Amniotic epithelial cell (primary cell): Measurements from ENCODE around the gene ALDH1L2.
"Not testable (repeated sequence)": the region's sequence is repeated elsewhere in the genome, so short reads cannot be mapped to it uniquely, and the experiment has no call there.

Experiments
- DNase-seq: peaks from one replicate; pipeline ENCODE4 v3.0.0-alpha.2; 2010; ENCODE audit warnings: low read depth

Gene ALDH1L2

DNA sequence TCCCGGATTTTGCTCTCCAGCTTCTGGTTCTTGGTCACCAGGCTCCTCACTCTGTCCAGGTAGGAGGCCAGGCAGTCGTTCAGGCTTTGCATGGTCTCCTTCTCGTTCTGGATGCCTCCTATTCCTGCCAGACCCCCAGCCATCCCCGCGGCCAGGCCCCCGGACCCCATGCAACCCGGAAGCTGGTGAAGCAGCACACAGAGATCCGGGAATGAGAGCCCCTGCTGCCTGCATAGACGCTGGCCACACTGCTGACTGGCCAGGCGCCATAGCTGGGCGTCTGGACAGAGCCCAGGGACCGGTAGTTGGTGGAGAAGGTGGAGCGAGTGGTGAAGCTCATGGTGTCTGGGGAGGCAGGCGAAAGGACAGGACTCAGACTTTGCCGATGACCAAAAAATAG lies 106.6 kb downstream of the ALDH1L2 start:
- not testable (repeated sequence) for DNase-seq

DNA sequence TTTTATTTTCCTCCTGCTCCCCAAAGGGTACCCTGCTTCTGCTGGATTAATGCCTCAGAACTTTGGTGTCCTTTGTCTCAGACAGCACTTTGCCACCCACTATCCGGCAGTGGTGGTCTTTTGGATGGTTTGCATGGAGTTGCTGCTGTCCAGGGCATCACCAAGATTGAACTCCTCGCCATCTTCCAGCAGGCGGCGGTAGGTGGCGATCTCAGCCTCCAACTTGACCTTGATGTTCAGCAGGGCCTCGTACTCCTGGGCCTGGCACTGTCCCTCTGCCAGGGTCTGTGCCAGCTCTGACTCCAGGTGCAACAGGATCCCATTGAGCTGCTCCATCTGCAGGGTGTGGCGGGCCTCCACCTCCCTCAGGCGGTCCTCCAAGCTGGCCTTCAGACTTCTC lies 107.6 kb downstream of the ALDH1L2 start:
- no peak for DNase-seq

DNA sequence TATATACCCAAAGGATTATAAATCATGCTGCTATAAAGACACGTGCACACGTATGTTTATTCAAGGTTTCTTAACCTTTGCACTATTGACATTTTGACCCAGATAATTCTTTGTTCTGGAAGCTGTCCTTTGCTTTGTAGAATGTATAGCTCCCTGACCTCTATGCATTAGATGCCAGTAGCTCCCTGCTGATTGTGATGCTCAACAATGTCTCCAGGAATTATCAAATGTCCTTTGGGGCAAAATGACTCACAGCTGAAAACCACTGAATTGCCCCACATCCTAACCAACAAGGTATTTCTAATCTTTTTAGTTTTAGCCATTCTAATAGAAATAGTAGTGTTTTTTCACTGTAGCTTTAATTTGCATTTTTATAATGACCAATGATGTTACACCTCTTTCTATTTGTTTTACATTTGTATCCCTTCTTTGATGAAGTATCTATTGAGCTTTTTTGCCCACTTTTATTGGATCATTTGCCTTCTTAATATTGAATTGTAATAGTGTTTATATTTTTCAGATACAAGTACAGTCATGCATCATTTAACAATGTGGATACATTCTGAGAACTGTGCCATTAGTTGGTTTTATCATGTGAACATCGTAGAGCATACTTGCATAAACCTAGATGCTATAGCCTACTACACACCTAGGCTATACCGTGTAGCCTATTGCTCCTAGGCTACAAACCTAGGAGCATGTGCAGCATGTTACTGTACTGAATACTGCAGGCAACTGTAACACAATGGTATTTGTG lies 108.5 kb downstream of the ALDH1L2 start:
- DNase-seq = peak; percentile 78

DNA sequence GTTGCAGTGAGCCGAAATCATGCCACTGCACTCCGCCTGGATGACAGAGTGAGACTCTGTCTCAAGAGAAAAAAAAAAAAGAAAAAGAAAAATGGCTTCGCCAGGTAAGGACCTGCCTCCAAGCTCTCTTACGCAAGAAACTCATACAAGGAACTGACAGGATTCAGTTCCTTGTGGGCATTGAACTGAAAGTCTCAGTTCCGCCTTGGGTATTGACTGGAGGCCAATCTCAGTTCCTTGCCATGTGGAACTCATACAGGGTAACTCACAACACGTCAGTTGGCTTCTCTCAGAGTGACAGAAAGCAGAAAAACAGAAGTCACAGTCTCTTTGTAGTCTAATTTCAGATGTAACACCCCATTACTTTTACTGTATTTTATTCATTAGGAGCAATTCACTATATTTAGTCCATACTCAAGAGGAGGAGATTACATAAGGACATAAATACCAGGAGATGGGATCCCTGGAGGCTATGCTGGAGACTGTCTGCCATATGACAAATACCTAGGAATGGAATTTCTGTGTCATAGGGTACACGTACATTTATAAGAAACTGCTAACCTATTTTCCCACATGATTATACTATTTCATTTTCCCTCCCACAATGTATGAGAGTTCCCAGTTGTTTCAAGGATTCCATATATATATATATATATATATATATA lies 109.5 kb downstream of the ALDH1L2 start:
- DNase-seq = peak; percentile 30

DNA sequence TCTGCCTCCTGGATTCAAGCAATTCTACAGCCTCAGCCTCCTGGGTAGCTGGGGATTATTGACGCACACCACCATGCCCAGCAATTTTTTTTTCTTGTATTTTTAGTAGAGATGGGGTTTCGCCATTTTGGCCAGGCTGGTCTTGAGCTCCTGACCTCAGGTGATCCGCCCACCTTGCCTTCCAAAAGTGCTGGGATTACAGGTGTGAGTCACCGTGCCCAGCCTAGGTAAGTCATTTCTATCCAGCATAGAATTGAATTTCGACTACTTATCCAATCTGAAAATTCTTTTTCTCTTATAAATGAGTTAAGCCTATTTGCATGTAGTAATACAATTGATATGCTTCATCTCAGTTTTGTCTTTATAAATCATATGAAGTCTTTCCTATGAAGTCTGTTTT lies 111.0 kb downstream of the ALDH1L2 start:
- no peak for DNase-seq

DNA sequence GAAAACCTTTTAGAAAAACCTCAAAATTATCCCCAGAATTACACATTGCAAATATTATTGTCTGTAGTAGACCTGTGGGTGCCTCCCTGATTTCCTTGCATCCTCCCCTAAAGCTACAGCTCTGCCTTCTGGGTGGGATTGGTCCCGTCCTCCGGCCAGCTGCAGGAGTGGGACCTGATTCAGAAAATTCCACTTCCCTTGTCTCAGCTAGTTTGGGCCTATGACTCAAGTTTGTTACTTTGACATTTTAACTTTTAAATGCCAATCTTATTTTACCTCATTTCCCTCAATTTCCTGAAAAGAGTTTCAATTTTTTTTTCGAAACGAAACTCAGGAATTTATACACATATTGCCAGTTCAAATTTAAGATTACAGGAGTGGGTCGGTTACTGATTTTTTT lies 113.0 kb downstream of the ALDH1L2 start:
- DNase-seq = no peak
